Right lobe of liver (tissue), 4 donors: ENCODE measurements around the gene DNPH1.

Experiments used
- CTCF ChIP-seq, 4 donors: fragments of 200-600 bp in 3 of 4; fragments of 450-650 bp in 1 of 4; IDR thresholded peaks; one replicate each; pipeline versions ENCODE4 v1.5.1 to v1.8.0; 2016 to 2022; ENCODE audit warnings: antibody characterized with exemption in 4 of 4, mild to moderate bottlenecking in 2 of 4
- POLR2A ChIP-seq: fragments of 450-650 bp; IDR thresholded peaks from one replicate; pipeline ENCODE4 v1.6.1; 2017; ENCODE audit warnings: antibody characterized with exemption, mild to moderate bottlenecking
- donor health status: DM: no; HTN: no; CAD: no.
- donor health status: DM: no; HTN: no; CAD: no.
- donor health status: DM: no; HTN: yes; CAD: no.

GRCh38 chr6:43176423-43176786 is 52.9 kb downstream of the DNPH1 start:
- no peak for TF ChIP-seq CTCF (IDR thresholded peaks at IDR 0.05)
- no peak for TF ChIP-seq POLR2A
